Activated B cell treated with CpG ODN at 0.5 μM for 24 hours (primary cell): ENCODE results near the gene DPF3. TPM values are rescaled to one million over a fixed set of nuclear protein-coding genes. Genes with fewer than 3 reads are reported as not detected.

ENCODE experiments used
- ATAC-seq: fragments of 200-7000 bp; cut with Tn5 transposase; one replicate; pipeline ENCODE4 v1.10.0; 2021; ENCODE audit warnings: low read depth, mild to moderate bottlenecking, moderate library complexity
- CTCF ChIA-PET: fragments of 350-600 bp; sonication (Branson Sonifier 250); formaldehyde crosslinking; loops from one replicate; lab custom pipeline; 2021; ENCODE audit warnings: antibody characterized with exemption; lab: Charles Lee
- POLR2A ChIA-PET: fragments of 350-600 bp; sonication (Branson Sonifier 250); formaldehyde crosslinking; loops from one replicate; lab custom pipeline; 2021; ENCODE audit warnings: antibody characterized with exemption; lab: Charles Lee
- DNase-seq: peaks from one replicate; pipeline ENCODE4 v3.0.0; 2022
- H3K27ac Mint-ChIP-seq: one replicate; pipeline ENCODE4 v1.8.0; 2020; ENCODE audit warnings: mixed read lengths
- H3K27me3 Mint-ChIP-seq: one replicate; pipeline ENCODE4 v1.8.0; 2021; ENCODE audit warnings: mixed read lengths
- H3K36me3 Mint-ChIP-seq: one replicate; pipeline ENCODE4 v1.8.0; 2021; ENCODE audit warnings: low read depth, mixed read lengths
- H3K4me1 Mint-ChIP-seq: one replicate; pipeline ENCODE4 v1.8.0; 2021; ENCODE audit warnings: mixed read lengths
- H3K4me3 Mint-ChIP-seq: one replicate; pipeline ENCODE4 v1.8.0; 2020; ENCODE audit warnings: mild to moderate bottlenecking, mixed read lengths
- H3K9me3 Mint-ChIP-seq: one replicate; pipeline ENCODE4 v1.8.0; 2020; ENCODE audit warnings: mixed read lengths
- intact Hi-C: fragments of 100-400 bp; cut with micrococcal nuclease; formaldehyde crosslinking; loops from one replicate; pipeline ENCODE4 v1.15.1; 2024
- total RNA-seq: library from RNA; stranded (reverse); gene quantifications from 2 replicates; pipeline ENCODE4 v1.2.3, GENCODE V29; 2022
- TF ChIP-seq, protein P1 (sequence below): fragments of 200-600 bp; IDR thresholded peaks from one replicate; pipeline ENCODE4 v1.8.0; 2022; ENCODE audit warnings: antibody characterized with exemption, mild to moderate bottlenecking

The DPF3 gene
- total RNA-seq, 1 donor from 2014 or later = 3.5 TPM

DNA sequence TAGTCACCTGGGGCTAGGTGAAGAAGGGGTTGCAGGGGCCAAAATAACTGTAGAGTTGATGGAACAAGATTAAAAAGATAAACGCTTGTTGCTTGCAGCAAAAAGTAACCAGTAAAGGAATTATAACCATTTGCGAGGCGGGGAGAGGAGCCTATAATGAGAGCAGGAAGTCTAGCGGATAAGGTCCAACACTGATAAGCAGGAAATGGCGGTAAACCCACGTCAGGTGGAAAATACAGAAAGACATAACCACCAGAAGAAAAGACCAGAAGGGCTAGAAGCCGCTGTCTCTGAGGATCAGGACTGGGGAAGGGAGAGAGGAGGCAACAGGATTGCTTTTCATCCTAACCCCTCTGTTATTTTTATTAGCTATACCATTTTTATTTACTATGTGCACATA lies 303.3 kb downstream of the DPF3 start:
- Mint-ChIP-seq H3K9me3 (peaks cover 3% of the 10 kb centered on the region), H3K27me3 (no peaks in the 10 kb centered on the region), H3K4me3 (peak overlapping the region; percentile 81), H3K27ac (peak overlapping the region; percentile 56), H3K36me3 (no peaks in the 10 kb centered on the region), H3K4me1 (peaks cover 49% of the 10 kb centered on the region)
- DNase-seq (no peak), ATAC-seq (peak; percentile 47)
- ChIA-PET CTCF (interaction anchor here (0.6 kb wide), 1 partner anchor 94 kb away, joined by 3 read pairs; no protein-coding TSS in a partner anchor), POLR2A (no interaction called here)
- intact Hi-C loops = loop anchor here (5.0 kb wide), 1 partner anchor 302 kb away; the partner anchor contains the start of gene DPF3
- TF ChIP-seq, protein P1, sequence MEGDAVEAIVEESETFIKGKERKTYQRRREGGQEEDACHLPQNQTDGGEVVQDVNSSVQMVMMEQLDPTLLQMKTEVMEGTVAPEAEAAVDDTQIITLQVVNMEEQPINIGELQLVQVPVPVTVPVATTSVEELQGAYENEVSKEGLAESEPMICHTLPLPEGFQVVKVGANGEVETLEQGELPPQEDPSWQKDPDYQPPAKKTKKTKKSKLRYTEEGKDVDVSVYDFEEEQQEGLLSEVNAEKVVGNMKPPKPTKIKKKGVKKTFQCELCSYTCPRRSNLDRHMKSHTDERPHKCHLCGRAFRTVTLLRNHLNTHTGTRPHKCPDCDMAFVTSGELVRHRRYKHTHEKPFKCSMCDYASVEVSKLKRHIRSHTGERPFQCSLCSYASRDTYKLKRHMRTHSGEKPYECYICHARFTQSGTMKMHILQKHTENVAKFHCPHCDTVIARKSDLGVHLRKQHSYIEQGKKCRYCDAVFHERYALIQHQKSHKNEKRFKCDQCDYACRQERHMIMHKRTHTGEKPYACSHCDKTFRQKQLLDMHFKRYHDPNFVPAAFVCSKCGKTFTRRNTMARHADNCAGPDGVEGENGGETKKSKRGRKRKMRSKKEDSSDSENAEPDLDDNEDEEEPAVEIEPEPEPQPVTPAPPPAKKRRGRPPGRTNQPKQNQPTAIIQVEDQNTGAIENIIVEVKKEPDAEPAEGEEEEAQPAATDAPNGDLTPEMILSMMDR = no peak

DNA sequence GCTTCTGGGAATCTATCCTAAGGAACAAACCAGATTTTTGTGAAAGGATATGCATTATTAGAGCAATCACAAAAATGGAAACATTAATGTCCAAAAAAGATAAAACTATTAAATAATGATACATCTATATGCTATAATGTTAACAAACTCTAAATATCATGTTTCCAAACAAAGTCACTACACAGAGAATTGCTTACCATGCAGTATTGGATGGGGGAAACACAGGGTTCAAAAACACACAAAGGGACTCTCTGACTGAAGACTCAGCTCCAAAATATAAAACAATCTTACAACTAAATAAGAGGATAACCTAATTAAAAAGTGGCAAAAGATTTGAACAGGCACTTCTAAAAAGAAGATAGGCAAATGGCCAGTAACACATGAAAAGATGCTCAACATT lies 304.2 kb downstream of the DPF3 start:
- peaks cover 45% of the 10 kb centered on the region for H3K4me1 Mint-ChIP-seq
- POLR2A ChIA-PET = interaction anchor here (0.6 kb wide), 1 partner anchor 325 kb away, joined by 6 read pairs; no protein-coding TSS in a partner anchor

DNA sequence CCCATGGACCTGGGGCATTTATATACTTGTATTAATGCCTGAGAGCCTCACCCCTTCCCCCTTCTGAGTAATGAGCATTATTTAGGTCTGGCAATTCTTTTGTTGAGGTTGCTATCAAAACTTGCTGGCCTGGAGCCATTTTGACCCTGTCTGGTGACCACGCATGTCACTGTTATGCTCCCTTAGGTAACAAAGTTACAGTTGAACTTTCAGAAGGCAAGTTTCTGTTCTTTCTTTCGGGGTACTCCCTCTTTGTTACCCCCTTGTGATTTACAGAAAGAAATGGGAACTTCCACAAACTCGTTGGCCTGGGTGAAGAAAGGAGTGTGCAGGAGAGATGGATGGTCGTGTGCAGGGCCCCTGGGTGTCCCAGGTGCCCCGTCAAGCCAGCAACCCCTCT lies 305.4 kb downstream of the DPF3 start:
- TF ChIP-seq, protein P1 = no peak
- ChIA-PET POLR2A (interaction anchor here (1.6 kb wide), 1 partner anchor 10 kb away, joined by 3 read pairs; no protein-coding TSS in a partner anchor), CTCF (interaction anchor here (1.0 kb wide), 1 partner anchor 10 kb away, joined by 4 read pairs; no protein-coding TSS in a partner anchor)
- no peaks in the 10 kb centered on the region for H3K27me3 Mint-ChIP-seq
- H3K27ac Mint-ChIP-seq = peak overlapping the region; percentile 60
- peak; percentile 7 for ATAC-seq
- H3K4me3 Mint-ChIP-seq = no peak overlapping the region
- intact Hi-C loops = no loop called here
- H3K4me1 Mint-ChIP-seq = peaks cover 37% of the 10 kb centered on the region
- no peaks in the 10 kb centered on the region for H3K36me3 Mint-ChIP-seq
- H3K9me3 Mint-ChIP-seq = peaks cover 3% of the 10 kb centered on the region
- DNase-seq = no peak

More for the DNA sequence above, 304.2 kb downstream of the DPF3 start:
- peaks cover 3% of the 10 kb centered on the region for H3K9me3 Mint-ChIP-seq
- no peaks in the 10 kb centered on the region for H3K36me3 Mint-ChIP-seq
- DNase-seq (no peak), ATAC-seq (no peak)
- no peak overlapping the region for H3K27ac Mint-ChIP-seq
- TF ChIP-seq, protein P1 = no peak
- no peak overlapping the region for H3K4me3 Mint-ChIP-seq
- H3K27me3 Mint-ChIP-seq = no peaks in the 10 kb centered on the region
- intact Hi-C loops = loop anchor here (5.0 kb wide), 1 partner anchor 303 kb away; the partner anchor contains the start of gene DPF3
- CTCF ChIA-PET = no interaction called here

DNA sequence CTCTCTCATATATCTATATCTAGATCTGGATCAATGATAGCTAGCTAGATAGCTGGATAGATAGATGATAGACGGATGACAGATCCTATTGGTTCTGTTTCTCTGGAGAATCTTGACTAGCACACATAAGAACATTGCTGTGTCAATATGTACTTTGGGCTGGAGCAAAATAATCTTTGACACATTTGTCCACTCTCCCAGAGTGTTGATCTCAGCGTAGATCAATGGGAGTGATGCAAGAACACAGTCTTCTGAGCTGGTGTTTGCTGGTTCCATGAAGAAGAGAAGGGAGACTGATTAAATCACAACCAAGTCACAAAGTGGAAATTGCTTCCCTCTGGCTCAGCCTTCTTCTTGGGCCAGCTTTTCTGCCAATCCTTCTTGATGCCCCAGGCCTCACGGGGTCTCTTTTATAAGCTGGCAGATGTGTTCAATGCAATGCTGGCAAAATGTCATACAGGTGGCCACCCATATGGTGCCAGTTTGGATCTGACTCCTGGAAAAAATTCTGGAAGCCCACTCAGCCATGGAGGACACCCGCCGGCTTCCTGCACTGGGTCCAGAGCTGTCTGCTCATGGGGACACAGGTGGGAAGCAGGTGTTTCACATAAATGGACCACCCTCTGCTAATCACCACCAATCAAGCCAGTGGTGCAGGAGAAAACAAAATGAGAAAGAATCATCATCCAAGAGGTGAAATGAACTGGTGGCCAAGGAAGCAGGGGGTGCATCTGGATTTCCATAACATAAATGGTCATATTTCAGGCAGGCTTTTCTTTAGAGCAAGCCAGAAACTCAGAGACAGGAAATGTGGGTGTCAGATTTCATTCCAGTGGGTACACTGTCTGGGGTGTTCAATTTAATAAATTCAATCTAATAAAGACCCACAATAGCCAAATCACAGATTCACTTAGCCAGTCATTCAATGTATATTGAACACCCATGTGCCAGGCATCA lies 310.3 kb downstream of the DPF3 start:
- intact Hi-C loops = no loop called here
- CTCF ChIA-PET = no interaction called here
- DNase-seq (no peak), ATAC-seq (no peak)
- H3K27ac Mint-ChIP-seq = no peak overlapping the region
- TF ChIP-seq, protein P1 = no peak
- no peaks in the 10 kb centered on the region for H3K27me3 Mint-ChIP-seq
- H3K4me1 Mint-ChIP-seq = peaks cover 5% of the 10 kb centered on the region
- POLR2A ChIA-PET = no interaction called here
- no peaks in the 10 kb centered on the region for H3K9me3 Mint-ChIP-seq
- no peaks in the 10 kb centered on the region for H3K36me3 Mint-ChIP-seq
- H3K4me3 Mint-ChIP-seq = no peak overlapping the region

DNA sequence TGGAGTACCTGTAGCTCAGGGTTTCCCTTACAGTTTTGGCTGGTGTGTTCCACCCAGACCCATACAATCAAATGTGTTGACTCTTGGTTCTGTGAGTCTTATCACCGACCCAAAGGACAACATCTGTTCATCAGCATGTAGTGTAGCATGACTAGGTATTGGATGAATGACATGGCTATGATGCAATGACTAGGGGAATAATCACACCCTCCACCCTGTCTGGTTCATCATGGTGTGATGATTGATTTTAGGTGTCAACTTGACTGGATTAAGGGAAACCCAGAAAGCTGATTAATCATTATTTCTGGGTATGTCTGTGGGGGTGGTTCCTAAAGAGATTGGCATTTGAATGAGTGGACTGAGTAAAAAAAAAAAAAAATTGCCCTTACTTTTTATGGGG lies 311.3 kb downstream of the DPF3 start:
- TF ChIP-seq, protein P1 = no peak
- no peaks in the 10 kb centered on the region for H3K36me3 Mint-ChIP-seq
- H3K9me3 Mint-ChIP-seq = no peaks in the 10 kb centered on the region
- no peak overlapping the region for H3K4me3 Mint-ChIP-seq
- no peaks in the 10 kb centered on the region for H3K27me3 Mint-ChIP-seq
- DNase-seq (no peak), ATAC-seq (no peak)
- intact Hi-C loops = no loop called here
- ChIA-PET CTCF (no interaction called here), POLR2A (no interaction called here)
- no peak overlapping the region for H3K27ac Mint-ChIP-seq
- no peaks in the 10 kb centered on the region for H3K4me1 Mint-ChIP-seq
